Measurements from ENCODE around the gene MAP7D1.

MAP7D1 gene

DNA sequence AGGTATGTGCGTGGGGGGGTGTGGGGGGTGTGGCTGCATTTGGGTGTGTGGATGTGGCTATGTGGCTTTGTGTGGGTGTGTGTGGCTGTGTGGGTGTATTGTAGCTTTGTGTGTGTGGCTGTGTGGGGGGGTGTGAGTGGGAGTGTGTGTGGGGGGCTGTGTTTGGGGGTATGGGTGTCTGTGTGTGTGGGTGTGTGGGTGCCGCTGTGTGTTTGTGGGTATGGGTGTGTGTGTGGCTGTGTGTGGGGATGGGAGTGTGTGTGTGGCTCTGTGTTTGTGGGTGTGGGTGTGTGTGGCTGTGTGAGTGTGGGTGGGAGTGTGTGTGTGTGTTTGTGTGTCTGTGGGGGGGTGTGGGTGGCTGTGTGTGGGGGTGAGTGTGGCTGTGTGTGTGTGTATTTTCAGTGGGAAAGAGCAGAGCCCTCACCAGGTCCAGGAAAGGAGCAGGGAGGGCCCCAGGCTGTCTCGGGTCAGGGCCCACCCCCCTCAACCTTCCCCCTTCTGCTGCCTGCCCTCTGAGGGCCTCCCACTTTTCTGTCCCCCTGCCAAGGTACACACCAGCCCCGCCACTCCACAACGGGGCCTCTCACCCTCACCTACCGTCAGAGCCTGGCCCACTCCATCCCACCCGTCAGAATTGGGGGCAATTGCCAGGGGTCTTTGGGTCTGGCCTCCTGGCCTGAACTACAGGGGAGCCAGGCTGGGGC, 29.0 kb upstream of the MAP7D1 start:
- TF ChIP-seq, protein P1, sequence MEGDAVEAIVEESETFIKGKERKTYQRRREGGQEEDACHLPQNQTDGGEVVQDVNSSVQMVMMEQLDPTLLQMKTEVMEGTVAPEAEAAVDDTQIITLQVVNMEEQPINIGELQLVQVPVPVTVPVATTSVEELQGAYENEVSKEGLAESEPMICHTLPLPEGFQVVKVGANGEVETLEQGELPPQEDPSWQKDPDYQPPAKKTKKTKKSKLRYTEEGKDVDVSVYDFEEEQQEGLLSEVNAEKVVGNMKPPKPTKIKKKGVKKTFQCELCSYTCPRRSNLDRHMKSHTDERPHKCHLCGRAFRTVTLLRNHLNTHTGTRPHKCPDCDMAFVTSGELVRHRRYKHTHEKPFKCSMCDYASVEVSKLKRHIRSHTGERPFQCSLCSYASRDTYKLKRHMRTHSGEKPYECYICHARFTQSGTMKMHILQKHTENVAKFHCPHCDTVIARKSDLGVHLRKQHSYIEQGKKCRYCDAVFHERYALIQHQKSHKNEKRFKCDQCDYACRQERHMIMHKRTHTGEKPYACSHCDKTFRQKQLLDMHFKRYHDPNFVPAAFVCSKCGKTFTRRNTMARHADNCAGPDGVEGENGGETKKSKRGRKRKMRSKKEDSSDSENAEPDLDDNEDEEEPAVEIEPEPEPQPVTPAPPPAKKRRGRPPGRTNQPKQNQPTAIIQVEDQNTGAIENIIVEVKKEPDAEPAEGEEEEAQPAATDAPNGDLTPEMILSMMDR (IDR thresholded peaks at IDR 0.05): no peak
- H3K4me3 ChIP-seq: no peak overlapping the region
- DNase-seq (ENCODE audit: low spot score): no peak
- no peak overlapping the region for H3K27ac ChIP-seq

DNA sequence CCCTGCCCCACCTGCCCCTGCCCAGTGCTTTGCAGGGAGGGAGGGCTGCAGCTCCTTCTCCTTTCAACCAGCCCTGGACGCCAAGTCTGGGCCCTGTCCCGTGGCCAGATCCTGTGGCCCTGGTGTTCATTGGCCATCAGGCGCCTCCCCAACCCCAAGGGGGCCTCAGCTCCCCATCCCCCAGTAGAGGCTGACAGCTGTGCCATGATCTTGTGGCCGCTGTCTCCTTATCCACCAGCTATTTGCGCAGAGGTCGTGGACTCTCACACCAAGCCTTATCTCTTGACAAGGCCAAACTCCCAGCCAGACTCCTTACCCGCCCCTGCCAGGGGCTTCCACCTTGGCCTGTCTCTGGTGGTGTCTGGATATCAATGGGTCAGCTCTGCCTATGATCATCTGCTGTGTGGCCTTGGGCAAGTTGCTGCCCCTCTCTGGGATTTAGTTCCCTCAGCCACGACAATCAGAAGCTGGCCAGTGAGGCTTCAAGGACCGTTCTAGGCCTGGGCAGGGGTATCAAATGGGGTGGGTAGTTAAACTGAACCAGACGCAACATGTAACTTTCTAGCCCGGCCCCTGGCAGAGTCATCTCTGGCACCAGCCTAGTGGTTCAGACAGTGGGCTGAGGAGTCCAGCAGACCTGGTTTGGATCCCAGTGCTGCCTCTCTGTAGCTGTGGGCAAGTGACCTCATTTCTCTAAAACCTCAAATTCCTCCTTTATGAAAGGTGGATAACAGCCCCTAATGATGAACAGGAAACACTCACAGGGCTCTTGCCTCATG, 27.6 kb upstream of the MAP7D1 start:
- DNase-seq (ENCODE audit: low spot score): no peak
- Histone ChIP-seq H3K27ac (no peak overlapping the region), H3K4me3 (no peak overlapping the region)
- TF ChIP-seq, protein P1 (IDR thresholded peaks at IDR 0.05): no peak

DNA sequence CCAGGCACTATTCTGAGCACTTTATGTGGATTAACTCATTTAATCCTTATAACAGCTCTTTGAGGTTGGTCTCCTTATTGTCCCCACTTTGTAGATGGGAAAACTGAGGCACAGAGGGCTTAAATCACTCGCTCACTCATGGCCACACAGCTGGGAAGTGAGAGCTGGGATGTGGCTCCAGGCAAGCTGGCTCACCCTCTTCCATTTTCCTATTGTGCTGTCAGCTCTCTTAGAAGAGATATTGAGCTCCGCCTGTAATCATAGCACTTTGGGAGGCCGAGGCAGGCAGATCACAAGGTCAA, 27.1 kb upstream of the MAP7D1 start:
- DNase-seq (ENCODE audit: low spot score): no peak
- H3K27ac ChIP-seq: no peak overlapping the region
- TF ChIP-seq, protein P1 (IDR thresholded peaks at IDR 0.05): no peak
- H3K4me3 ChIP-seq: no peak overlapping the region

DNA sequence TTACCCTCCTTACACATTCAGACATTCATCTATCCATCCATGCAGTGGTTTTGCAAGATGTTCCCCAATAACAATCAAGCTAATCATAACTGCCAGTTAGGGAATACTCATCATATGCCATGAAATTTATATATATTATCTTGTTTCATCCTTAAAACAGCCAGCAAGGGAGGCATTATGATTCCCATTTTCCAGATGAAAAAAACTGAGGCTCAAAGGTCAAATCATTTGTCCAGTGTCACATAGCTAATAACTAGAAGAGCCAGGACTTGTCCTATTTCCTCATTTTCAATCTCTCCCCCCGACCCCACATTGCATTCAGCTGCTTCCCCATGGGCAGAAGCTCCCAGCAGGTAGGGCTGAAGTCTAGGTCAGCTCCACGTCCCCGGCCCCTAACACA, 23.9 kb upstream of the MAP7D1 start:
- DNase-seq (ENCODE audit: low spot score): no peak
- TF ChIP-seq, protein P1 (IDR thresholded peaks at IDR 0.05): no peak
- no peak overlapping the region for H3K4me3 ChIP-seq
- no peak overlapping the region for H3K27ac ChIP-seq

DNA sequence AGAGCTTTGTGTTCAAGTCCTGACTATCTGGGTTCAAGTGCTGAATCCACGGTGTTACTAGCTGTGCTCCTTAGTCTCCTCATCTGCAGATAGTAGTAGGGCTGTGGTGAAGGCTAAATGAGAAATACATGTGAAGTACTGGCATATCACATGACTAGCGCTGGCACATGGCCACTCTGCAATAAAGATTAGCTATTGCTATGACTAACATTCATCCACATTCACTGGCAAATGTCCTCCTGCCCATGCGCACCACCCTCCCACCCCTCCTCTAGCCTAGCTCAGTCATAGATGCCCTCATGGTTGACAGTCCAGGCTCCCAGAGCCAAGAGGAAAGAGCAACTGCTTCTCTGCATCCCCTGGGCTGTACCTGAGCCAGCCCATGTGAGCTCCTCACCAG, 22.5 kb upstream of the MAP7D1 start:
- DNase-seq (ENCODE audit: low spot score): no peak
- TF ChIP-seq, protein P1 (IDR thresholded peaks at IDR 0.05): no peak
- H3K4me3 ChIP-seq: no peak overlapping the region
- H3K27ac ChIP-seq: peak overlapping the region in 1 of 2 donors; percentile 84

- peak overlapping the region in 1 of 2 donors; percentile 84 for H3K27ac ChIP-seq
- TF ChIP-seq, protein P1 (IDR thresholded peaks at IDR 0.05): no peak
- no peak overlapping the region for H3K4me3 ChIP-seq
- no peak for DNase-seq (ENCODE audit: low spot score)
These were observed 21.9 kb upstream of the MAP7D1 start for GRCh38 chr1:36134031-36134430.

All from coronary artery (tissue), 2 donors.